ENCODE results near the gene GPN2.

GPN2 gene

DNA sequence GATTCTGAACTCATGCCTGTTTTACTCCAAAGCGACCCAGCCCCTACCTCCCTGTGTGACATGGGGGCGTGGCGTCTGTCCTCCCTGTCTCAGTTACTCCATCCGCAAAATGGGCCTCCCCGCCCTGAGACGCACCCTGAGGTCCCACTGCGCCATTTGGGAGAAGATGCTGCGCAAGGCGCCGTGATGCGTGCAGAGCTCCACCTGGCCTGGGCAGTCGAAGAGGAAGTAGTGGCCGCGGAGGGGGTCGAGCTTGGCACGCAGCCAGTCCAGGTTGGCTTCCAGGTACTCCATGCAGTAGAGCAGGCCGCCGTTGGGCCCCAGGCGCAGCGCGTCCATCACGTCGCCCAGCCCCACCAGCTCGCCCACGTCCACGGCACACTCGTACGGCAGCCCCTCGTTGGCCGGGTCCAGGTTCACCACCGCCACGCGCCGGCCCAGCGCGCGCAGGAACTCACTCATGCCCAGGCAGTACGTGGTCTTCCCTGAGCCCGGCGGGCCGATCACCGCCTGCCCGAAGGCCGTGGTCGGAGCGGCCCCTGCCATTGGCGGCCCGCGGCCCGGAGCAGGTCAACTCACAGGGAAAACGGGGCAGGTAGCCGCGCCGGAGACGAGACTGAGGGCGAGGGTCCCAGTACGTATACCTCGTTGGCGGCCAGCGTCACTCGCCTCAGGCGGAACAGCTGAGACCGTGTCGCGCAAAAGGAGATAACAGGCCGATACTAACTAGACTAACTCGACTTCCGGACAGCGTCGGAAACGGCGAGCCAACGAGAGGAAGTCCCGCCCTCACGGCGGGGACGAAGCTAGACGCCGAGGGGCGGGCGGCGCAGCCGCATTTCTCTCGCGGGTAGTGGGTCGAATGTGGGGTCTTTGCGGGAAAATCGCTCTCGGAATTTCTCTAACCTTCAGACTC is at the start of gene GPN2:
Gene GPN2, minus strand, starts transcription at position 733 of the 916 bp plus-strand sequence. Its CDS starts 187 bp downstream, at position 546.
- DNase-seq (ENCODE audit: low read depth): peak; percentile 85
- TF ChIP-seq MYC (IDR thresholded peaks at IDR 0.05; ENCODE audit: low read depth, low read length): no peak; the same call in 1 of the 2 replicates
- TF ChIP-seq, protein P1, sequence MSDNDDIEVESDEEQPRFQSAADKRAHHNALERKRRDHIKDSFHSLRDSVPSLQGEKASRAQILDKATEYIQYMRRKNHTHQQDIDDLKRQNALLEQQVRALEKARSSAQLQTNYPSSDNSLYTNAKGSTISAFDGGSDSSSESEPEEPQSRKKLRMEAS (IDR thresholded peaks at IDR 0.05; ENCODE audit: low read depth, low read length): no peak
- TF ChIP-seq, protein P2, sequence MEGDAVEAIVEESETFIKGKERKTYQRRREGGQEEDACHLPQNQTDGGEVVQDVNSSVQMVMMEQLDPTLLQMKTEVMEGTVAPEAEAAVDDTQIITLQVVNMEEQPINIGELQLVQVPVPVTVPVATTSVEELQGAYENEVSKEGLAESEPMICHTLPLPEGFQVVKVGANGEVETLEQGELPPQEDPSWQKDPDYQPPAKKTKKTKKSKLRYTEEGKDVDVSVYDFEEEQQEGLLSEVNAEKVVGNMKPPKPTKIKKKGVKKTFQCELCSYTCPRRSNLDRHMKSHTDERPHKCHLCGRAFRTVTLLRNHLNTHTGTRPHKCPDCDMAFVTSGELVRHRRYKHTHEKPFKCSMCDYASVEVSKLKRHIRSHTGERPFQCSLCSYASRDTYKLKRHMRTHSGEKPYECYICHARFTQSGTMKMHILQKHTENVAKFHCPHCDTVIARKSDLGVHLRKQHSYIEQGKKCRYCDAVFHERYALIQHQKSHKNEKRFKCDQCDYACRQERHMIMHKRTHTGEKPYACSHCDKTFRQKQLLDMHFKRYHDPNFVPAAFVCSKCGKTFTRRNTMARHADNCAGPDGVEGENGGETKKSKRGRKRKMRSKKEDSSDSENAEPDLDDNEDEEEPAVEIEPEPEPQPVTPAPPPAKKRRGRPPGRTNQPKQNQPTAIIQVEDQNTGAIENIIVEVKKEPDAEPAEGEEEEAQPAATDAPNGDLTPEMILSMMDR (IDR thresholded peaks at IDR 0.05; ENCODE audit: low read depth, low read length): no peak
- TF ChIP-seq POLR2A (IDR thresholded peaks at IDR 0.05; ENCODE audit: extremely low read depth, insufficient read length): peak; percentile 89
- peak within 1 kb of the TSS; percentile 84 for H3K4me3 ChIP-seq (ENCODE audit: low read depth, low read length)

DNA sequence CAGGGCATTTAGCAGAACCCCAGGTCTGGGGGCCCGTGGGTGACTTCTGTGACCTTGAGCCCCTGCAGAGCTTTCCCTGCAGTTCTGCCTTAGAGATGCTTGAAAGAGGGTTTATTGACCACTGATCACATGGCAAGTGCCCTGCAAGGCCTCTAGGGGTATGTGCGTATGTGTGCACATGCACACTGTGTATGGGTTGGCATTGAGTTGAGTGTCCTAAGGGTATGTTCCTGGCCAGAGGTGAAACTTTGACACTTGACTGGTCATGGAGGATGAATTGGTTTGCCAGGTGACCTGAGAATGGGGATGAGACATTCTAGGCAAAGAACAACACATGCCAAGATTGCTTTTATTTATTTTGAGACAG is 48.6 kb upstream of the GPN2 start:
- TF ChIP-seq MYC (IDR thresholded peaks at IDR 0.05; ENCODE audit: low read depth, low read length): no peak
- TF ChIP-seq, protein P2 (IDR thresholded peaks at IDR 0.05; ENCODE audit: low read depth, low read length): no peak
- no peak for TF ChIP-seq POLR2A (IDR thresholded peaks at IDR 0.05; ENCODE audit: extremely low read depth, insufficient read length)
- TF ChIP-seq, protein P1 (IDR thresholded peaks at IDR 0.05; ENCODE audit: low read depth, low read length): no peak
- DNase-seq (ENCODE audit: low read depth): no peak
- no peak overlapping the region for H3K4me3 ChIP-seq (ENCODE audit: low read depth, low read length)

DNA sequence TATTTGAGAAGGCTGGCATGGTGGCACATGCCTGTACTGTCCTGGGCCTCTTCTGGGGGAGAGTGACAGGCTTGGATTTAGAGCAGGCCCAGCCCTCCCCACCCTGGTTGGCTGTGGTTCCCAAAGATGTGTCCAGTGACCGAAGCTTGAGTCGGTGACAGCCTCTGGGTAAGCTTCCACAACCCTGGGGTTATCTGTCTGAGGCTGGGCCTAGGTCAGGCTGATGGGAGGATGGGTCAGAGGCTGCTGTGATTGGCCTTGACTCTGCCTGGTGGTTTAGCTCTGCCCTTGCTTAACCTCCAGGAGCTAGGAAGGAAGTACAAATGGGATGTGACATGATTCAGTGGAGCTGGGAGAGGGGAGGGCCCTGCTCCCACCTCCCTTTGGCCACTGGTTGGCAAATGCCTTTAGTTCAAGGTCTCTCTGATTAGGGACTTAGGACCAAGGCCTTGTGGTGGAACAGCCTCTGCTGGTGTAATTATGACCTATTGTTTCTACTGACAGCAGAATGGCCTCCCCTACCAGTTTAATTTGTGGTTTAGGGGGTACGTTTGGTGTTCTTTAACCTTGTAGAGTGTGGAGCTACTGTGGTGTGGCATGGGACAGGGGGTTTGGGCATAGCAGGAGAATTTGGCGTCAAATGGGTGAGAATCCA is 48.0 kb upstream of the GPN2 start:
- TF ChIP-seq, protein P1 (IDR thresholded peaks at IDR 0.05; ENCODE audit: low read depth, low read length): no peak
- peak; percentile 21 for DNase-seq (ENCODE audit: low read depth)

DNA sequence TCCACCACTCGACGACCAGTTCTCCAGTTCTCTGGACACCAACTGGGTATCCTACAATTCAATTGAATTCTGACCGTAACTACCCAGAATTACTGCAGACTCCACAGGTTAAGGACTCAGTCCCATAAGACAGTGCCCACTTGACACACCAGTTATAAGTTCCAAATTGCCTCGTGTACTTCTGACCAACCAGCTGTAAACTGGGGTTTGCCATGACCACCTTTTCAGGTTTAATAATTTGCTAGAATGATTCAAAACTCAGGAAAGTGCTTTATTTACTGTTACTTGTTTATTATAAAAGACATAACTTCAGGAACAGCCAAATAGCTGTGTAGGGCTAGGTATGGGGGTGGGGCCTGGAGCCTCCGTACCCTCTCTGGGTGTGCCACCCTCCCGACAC is 46.7 kb upstream of the GPN2 start:
- TF ChIP-seq, protein P2 (IDR thresholded peaks at IDR 0.05; ENCODE audit: low read depth, low read length): no peak
- TF ChIP-seq, protein P1 (IDR thresholded peaks at IDR 0.05; ENCODE audit: low read depth, low read length): no peak
- no peak for TF ChIP-seq MYC (IDR thresholded peaks at IDR 0.05; ENCODE audit: low read depth, low read length)
- no peak for TF ChIP-seq POLR2A (IDR thresholded peaks at IDR 0.05; ENCODE audit: extremely low read depth, insufficient read length)
- DNase-seq (ENCODE audit: low read depth): no peak
- H3K4me3 ChIP-seq (ENCODE audit: low read depth, low read length): no peak overlapping the region

More for the DNA sequence above, 48.0 kb upstream of the GPN2 start:
- H3K4me3 ChIP-seq (ENCODE audit: low read depth, low read length): no peak overlapping the region

DNA sequence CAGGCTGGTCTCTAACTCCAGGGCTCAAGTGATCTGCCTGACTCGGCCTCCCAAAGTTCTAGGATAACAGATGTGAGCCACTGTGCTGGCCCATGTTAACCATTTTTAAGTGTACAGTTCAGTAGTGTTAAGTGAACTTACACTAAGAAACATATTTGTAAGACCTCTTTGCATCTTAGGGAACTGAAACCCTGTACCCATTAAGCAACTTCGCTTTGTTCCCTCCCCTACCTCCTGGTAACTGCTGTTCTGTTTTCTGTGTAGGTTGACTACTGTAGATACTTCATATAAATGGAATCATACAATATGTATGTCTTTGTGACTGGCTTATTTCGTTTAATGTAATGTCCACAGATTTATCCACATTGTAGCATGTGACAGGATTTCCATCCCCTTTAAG is 42.4 kb upstream of the GPN2 start:
- H3K4me3 ChIP-seq (ENCODE audit: low read depth, low read length): no peak overlapping the region
- DNase-seq (ENCODE audit: low read depth): peak; percentile 47
- TF ChIP-seq, protein P1 (IDR thresholded peaks at IDR 0.05; ENCODE audit: low read depth, low read length): no peak
- TF ChIP-seq POLR2A (IDR thresholded peaks at IDR 0.05; ENCODE audit: extremely low read depth, insufficient read length): no peak
- TF ChIP-seq, protein P2 (IDR thresholded peaks at IDR 0.05; ENCODE audit: low read depth, low read length): no peak
- no peak for TF ChIP-seq MYC (IDR thresholded peaks at IDR 0.05; ENCODE audit: low read depth, low read length)

DNA sequence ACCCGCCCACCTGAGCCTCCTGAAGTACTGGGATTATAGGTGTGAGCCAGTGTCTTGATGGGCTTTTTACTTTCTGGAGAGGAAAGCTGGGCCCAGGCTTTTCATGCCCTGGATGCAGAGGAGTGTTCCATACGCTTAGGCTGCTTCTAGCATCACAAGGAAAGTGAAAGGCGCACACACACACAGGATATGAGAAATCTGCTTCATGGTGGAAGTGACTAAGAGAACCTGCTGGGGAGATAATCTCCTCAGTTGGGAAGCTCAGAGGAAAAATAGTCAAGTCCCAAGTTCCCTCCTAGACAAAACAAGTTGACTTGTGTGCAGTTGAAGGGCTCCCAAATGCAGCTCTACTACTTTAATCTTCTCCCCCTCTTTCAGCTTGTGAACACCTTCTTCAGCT is 33.6 kb upstream of the GPN2 start:
- no peak for DNase-seq (ENCODE audit: low read depth)
- no peak overlapping the region for H3K4me3 ChIP-seq (ENCODE audit: low read depth, low read length)

More for the DNA sequence above, 33.6 kb upstream of the GPN2 start:
- TF ChIP-seq, protein P2 (IDR thresholded peaks at IDR 0.05; ENCODE audit: low read depth, low read length): no peak
- TF ChIP-seq MYC (IDR thresholded peaks at IDR 0.05; ENCODE audit: low read depth, low read length): no peak

All from NB4 (cell line).